SH-SY5Y (cell line): ENCODE data around the gene POP7.

Experiments
- GATA2 ChIP-seq: IDR thresholded peaks from 2 replicates; pipeline ENCODE4 v1.6.1; 2011; ENCODE audit warnings: mild to moderate bottlenecking, low read depth, low read length
- GATA3 ChIP-seq: IDR thresholded peaks from 2 replicates; pipeline ENCODE4 v1.6.1; 2011; ENCODE audit warnings: low read depth, mild to moderate bottlenecking, low read length, moderate library complexity

POP7 gene

DNA sequence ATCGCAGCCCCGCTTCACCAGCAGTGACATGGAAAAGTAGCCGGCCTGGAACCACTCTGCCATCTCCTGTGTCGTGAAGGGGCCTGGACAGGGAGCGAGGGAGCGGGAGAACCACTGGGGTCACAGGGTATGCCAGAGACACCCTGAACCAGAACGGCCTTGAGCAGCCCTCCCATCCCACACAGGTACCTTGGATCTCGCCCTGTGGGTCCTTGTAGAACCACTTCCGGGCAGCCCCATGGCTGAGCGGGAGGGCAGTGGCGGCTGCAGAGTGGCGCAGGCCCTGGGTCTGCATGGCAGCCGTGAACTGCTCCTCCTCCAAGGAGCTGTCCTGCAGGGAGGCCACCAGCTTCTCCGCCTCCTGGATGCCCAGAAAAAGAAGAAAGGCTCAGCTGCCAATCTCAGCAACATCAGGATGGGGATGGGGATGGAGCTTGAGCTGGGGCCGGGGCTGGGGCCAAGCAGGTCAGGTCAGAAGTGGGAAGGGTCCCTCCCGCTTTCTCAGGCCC, 21.3 kb upstream of the POP7 start:
- TF ChIP-seq GATA3 (no peak), GATA2 (no peak)

DNA sequence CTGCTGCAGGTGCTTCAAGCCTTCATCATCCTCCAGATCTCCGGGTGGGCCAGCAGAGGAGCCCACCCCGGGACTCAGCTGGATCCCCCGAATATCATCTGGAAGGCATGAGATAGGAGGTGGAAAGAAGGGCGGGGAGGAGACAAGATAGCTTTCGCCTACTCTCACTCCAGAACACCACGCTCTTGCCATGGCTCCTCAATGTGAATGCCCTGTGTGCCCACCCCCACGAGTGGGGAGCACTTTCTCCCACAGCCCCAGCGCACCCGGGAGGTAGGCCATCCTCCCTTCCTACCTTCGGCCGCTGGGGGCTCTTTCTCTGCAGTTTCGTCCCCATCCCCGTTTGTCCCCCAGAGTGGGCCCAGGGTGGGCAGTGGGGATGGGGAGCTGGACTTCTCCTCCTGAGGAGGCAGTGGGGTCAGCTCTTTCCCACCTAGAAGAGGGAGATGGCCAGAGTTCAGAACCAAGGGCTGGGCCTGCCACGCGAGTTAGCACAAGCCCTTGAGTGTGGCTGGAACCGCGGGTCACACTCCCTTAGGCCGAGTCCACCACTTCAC, 20.8 kb upstream of the POP7 start:
- no peak for TF ChIP-seq GATA3
- no peak for TF ChIP-seq GATA2

DNA sequence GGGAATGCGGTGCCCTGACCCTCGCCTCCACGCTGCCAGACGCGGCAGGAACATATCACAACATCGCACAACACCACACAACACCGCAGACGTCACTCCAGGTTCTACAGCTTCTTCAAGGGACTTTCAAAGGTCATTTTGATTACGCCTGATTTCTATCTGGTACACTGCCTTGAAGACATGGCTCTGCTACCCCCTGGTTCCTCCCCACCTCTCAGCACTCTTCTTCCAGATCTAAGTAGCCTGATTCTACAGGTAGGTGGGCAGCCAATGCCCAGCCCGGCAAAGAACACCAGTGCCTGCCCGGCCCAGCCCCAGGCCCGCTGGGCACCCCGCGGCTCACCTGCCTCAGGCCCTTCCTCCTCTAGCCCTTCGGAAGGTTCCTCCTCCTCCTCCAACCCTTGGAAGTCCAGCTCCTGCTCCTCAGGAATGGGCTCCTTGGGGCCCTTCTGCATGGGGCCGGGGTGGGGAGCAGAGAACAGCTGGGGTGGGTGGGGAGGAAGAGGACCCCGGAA, 20.2 kb upstream of the POP7 start:
- no peak for TF ChIP-seq GATA2
- no peak for TF ChIP-seq GATA3

GRCh38 chr7:100686201-100686821, 19.6 kb upstream of the POP7 start:
- no peak for TF ChIP-seq GATA3
- TF ChIP-seq GATA2: no peak

- no peak for TF ChIP-seq GATA2
- TF ChIP-seq GATA3: no peak
Measured at GRCh38 chr7:100686822-100687211, 19.1 kb upstream of the POP7 start.

- TF ChIP-seq GATA2: no peak
- TF ChIP-seq GATA3: no peak
Measured at GRCh38 chr7:100687261-100687660, 18.7 kb upstream of the POP7 start.

DNA sequence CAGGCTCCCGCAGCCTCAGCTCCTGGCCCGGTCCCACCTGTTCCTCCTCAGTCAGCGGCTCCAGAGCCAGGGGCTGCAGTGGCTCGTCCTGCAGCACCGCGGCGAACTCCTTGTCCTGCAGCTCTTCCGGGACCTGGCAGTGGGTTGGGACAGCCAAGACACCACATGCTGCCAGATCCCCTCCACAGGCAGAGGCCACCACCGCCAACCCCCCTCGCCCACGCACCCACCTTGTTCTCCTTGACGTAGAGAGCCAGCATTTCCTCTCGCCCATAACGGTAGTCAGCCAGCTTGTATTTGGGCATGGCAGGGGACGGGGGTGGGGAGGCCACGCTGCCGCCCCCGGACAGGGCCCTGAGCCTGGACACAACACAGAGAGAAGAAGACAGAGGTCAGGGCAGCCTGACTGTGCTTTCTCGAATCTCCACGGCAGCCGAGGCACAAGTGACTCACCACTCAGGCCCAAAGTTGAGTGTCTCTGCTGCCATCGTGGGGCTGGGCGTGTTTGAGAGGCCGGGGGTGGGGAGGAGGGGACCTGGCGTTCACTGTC, 18.1 kb upstream of the POP7 start:
- TF ChIP-seq GATA3 (no peak), GATA2 (no peak)

GRCh38 chr7:100688326-100688860, 17.5 kb upstream of the POP7 start:
- TF ChIP-seq GATA2: no peak
- no peak for TF ChIP-seq GATA3

GRCh38 chr7:100689230-100690135, 16.4 kb upstream of the POP7 start:
- no peak for TF ChIP-seq GATA2

DNA sequence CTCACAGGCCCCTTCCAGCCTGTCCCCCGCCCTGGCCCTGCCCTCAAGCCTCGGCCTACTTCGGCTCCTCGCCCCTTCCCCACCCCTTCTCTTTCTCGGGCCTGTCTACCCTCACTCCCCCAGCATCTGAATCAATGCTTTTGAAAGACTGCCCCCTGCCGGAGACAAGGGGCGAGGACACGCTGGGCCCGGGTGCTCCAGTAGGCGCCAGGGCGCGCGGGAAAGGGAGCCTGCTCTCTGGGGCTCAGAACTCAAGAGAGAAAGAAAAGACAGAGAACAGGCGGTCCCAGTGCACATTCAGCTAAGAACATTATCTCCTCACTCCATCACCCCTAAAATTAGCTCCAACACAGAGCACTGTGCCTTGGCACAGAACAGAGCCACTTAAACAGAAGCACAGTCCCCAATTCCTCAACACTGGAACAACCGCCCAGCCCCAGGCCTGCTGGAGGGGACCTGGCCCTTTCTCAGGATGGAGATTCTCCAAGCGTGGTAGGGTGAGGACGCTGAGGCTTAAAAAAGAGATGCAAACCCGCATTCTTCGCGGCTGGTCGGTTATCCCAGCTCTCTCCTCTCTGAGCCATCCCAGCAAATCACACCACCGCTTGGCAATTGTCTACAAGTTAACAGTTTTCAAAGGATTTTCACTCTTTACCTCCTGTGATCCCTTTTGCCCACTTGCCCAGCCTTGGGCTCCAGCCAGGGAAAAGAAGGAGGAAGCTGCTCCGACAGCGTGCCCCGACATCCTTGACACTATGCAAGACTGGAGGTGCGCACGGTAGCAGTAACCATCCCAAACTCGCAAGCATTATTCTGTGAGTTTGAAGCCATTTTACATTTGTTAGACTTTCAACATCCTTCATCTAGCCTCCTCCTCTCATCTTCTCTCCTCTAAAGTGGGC, 14.0 kb upstream of the POP7 start:
- TF ChIP-seq GATA2: no peak

DNA sequence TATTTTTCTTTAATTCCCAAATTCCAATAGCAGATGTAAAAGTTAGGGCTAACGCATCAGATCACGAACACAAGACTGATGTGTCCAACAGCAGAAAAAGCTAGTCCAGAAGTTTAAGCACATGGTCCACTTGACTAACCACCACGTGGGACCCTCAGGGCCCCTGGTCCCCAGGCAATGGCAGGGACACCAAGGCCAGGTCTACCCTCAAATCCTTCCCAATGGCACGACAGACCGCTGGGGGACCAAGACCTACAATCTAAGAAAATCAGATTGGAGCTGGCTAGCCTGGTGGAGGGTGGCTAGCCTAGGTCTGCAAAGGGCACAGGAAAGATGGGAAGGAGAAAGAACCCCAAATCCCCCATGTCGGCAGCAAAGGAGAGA, 13.4 kb upstream of the POP7 start:
- TF ChIP-seq GATA2: no peak
- no peak for TF ChIP-seq GATA3

- TF ChIP-seq GATA2 (no peak), GATA3 (no peak)
Measured at GRCh38 chr7:100693312-100694097, 12.4 kb upstream of the POP7 start.

DNA sequence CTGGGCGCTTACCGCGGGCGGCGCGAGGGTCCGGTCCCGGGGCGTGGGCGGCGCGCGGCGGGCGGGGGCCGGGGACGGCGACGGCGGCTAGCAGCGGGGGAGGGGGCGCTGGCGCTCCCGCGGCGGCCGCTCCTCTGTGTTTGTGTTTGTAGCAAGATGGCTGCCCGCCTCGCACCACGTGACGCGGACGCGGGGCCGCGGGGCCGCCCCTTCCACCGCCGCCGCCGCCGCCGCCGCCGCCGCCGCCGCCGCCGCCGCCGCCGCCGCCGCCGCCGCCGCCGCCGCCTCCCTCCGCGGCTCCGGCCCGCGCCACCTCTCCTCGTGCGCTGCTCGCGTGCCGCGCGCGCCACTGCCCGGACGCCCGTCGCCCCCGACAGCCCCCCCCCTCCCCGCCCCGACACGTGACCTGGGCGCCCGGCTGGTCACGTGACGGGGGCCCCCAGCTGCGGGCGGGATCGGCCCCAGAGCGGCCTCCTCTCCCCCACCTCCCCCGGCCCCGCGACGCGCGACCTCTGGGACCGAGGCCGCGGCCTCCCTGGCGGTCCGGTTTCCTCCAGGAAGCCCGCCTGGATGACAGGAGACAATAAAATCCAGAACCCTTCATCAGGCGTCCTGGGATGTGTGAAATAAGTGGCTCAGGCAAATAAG, 11.7 kb upstream of the POP7 start, which contains the start of gene GIGYF1:
Gene GIGYF1 (minus strand): TSS at position 153 of the 648 bp plus-strand sequence. CDS start 6,012 bp downstream, outside the sequence.
- TF ChIP-seq GATA2 (no peak), GATA3 (no peak)
